Endodermal cell (in vitro differentiated cells): Measurements from ENCODE around the gene INTS1. TPM values are rescaled to one million over a fixed set of nuclear protein-coding genes. Genes with fewer than 3 reads are reported as not detected.

Source experiments
- DNase-seq: peaks from one replicate; pipeline ENCODE4 v3.0.0-alpha.2; 2017
- H3K27ac ChIP-seq: 2 replicates; pipeline ENCODE4 v1.5.1; 2013; ENCODE audit warnings: mild to moderate bottlenecking, low read depth, low read length, moderate library complexity
- H3K27me3 ChIP-seq: 2 replicates; pipeline ENCODE4 v1.6.1; 2013; ENCODE audit warnings: mild to moderate bottlenecking, low read length, moderate library complexity; ENCODE audit not compliant: insufficient read depth, control insufficient read depth, poor library complexity, severe bottlenecking
- H3K36me3 ChIP-seq: 2 replicates; pipeline ENCODE4 v1.7.0; 2013; ENCODE audit warnings: mild to moderate bottlenecking, low read length, moderate library complexity; ENCODE audit not compliant: control insufficient read depth, insufficient read depth
- H3K4me1 ChIP-seq: one replicate; pipeline ENCODE4 v1.7.0; 2013; ENCODE audit warnings: low read length; ENCODE audit not compliant: control insufficient read depth, insufficient read depth
- H3K4me3 ChIP-seq: 2 replicates; pipeline ENCODE4 v1.5.1; 2013; ENCODE audit warnings: mild to moderate bottlenecking, low read length, moderate library complexity
- H3K9ac ChIP-seq: 2 replicates; pipeline ENCODE4 v1.6.1; 2013; ENCODE audit warnings: mild to moderate bottlenecking, low read length, moderate library complexity; ENCODE audit not compliant: poor library complexity, severe bottlenecking; ENCODE audit errors: extremely low read depth
- H3K9me3 ChIP-seq: 2 replicates; pipeline ENCODE4 v1.6.1; 2013; ENCODE audit warnings: mild to moderate bottlenecking, low read length, moderate library complexity; ENCODE audit not compliant: control insufficient read depth
- H3K27ac Mint-ChIP-seq: 2 replicates; pipeline ENCODE4 v1.8.0; 2020; ENCODE audit warnings: mixed read lengths
- H3K27me3 Mint-ChIP-seq: 2 replicates; pipeline ENCODE4 v1.8.0; 2021; ENCODE audit warnings: mild to moderate bottlenecking, mixed read lengths; ENCODE audit not compliant: insufficient read depth
- H3K36me3 Mint-ChIP-seq: 2 replicates; pipeline ENCODE4 v1.8.0; 2020; ENCODE audit warnings: low read depth, mixed read lengths
- H3K4me1 Mint-ChIP-seq: 2 replicates; pipeline ENCODE4 v1.8.0; 2020; ENCODE audit warnings: mixed read lengths
- H3K4me3 Mint-ChIP-seq: 2 replicates; pipeline ENCODE4 v1.8.0; 2020; ENCODE audit warnings: mild to moderate bottlenecking, moderate library complexity, mixed read lengths
- H3K9me3 Mint-ChIP-seq: 2 replicates; pipeline ENCODE4 v1.8.0; 2020; ENCODE audit warnings: mild to moderate bottlenecking, mixed read lengths
- WGBS, 2 experiments: methylation state at CpG; one replicate each; pipeline versions ENCODE4 v1.1.5 to v1.1.7; 2013; ENCODE audit warnings: missing lambda C conversion rate in 2 of 2, mixed read lengths in 1 of 2; ENCODE audit not compliant: insufficient coverage in 1 of 2, insufficient read length in 1 of 2; 5-methylcytosine and 5-hydroxymethylcytosine counted together
- total RNA-seq, 2 donors: library from RNA; stranded (reverse); fragmentation: NEBNext Ultra II Directional in 1 of 2; extraction: Animal tissue kit (Norgen Biotek cat#: 25700) in 1 of 2; gene quantifications; 2 replicates in 1 of 2; 3 replicates in 1 of 2; pipeline ENCODE4 v1.2.1, GENCODE V29; 2021
- TF ChIP-seq, protein P1 (sequence below): fragments of 200-600 bp; sonication (generic); conservative IDR thresholded peaks from 2 replicates; pipeline ENCODE4 v1.5.0; 2021; ENCODE audit warnings: antibody characterized with exemption, mild to moderate bottlenecking

INTS1 gene
- total RNA-seq, 2 donors from 2014 or later = 145 to 178 TPM

DNA sequence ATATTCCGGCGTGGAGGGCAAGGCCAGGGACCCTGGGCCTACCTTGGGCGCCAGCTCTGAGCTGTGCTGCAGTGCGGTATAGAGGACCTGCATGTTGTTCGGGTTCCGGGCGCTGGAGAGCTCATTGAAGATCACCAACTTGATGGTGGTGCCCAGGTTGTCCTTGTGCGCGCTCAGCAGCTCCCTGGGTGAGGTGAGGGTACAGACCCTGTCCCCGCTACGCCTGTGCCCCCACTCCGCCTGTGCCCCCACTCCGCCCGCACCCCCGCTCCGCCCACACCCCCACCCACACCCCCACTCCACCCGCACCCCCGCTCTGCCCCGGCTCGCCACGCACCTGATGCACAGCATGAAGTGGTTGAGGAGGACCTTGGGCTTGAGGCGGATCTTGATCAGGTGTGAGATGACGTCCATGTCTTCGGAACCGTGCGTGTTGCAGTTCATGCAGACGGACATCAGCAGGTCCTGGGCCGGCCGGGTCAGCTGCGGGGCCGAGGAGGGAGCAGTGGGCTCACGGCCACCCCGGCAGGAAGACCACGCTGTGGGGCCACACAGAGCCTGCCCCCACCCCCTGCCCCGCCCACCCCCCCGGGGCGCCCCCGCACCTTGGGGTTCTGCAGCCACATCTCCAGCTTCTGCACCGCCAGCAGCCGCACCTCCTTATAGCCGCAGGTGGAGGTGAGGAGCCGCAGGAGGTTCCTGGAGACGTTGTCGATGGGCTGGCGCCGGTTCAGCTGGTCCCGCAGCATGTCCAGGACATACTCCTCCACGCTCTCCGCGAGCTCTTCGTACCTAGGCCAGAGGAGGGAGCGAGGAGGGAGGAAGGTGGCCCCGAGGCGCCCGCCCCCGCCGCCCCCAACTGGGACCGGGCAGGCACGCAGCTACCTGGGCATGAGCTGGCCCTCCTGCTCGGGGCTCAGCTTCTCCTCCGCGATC is 5.6 kb downstream of the INTS1 start:
- WGBS, 2 experiments = 95 to 98% methylated on average over 15 to 56 of the region's 62 CpGs
- Histone ChIP-seq H3K4me3 (no peak overlapping the region), H3K27me3 (no peaks in the 10 kb centered on the region), H3K27ac (no peak overlapping the region), H3K9ac (no peak overlapping the region), H3K9me3 (no peaks in the 10 kb centered on the region), H3K36me3 (peaks cover 30% of the 10 kb centered on the region), H3K4me1 (no peaks in the 10 kb centered on the region)
- no peak for DNase-seq
- Mint-ChIP-seq H3K4me3 (no peak overlapping the region), H3K4me1 (peaks cover 7% of the 10 kb centered on the region), H3K36me3 (peaks cover 40% of the 10 kb centered on the region), H3K9me3 (no peaks in the 10 kb centered on the region), H3K27me3 (no peaks in the 10 kb centered on the region), H3K27ac (no peak overlapping the region)
- TF ChIP-seq, protein P1, sequence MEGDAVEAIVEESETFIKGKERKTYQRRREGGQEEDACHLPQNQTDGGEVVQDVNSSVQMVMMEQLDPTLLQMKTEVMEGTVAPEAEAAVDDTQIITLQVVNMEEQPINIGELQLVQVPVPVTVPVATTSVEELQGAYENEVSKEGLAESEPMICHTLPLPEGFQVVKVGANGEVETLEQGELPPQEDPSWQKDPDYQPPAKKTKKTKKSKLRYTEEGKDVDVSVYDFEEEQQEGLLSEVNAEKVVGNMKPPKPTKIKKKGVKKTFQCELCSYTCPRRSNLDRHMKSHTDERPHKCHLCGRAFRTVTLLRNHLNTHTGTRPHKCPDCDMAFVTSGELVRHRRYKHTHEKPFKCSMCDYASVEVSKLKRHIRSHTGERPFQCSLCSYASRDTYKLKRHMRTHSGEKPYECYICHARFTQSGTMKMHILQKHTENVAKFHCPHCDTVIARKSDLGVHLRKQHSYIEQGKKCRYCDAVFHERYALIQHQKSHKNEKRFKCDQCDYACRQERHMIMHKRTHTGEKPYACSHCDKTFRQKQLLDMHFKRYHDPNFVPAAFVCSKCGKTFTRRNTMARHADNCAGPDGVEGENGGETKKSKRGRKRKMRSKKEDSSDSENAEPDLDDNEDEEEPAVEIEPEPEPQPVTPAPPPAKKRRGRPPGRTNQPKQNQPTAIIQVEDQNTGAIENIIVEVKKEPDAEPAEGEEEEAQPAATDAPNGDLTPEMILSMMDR = no peak

DNA sequence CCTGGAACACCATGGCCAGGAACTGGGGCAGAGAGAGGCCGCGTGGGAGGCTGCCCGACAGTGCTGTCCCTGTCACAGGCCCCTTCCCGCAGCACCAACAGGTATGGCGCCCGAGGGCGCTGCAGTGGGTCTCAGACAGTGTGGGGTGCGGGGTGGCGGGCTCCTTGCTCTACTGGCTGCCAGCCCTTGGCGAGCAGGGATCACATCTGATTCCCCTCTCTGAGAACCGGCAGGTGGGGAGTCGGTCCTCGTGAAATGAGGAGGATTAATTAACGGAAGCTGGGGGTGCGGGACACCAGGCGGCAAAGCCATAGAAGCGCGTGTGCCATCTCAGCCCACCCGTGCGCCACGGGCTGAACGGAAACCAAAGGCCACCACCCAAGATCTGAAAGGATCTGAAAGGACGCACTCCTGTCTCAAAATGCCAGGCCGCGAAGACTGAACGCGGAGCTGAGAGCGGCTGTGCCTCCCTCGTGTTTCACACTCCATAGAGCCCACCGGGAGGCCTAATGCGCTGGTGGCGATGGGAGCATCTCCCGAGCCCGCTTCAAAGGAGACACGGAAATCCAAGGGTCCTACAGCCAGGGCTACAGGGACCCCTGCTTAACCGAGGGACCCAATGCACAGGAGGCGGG is 6.8 kb downstream of the INTS1 start:
- Mint-ChIP-seq H3K27me3 (no peaks in the 10 kb centered on the region), H3K9me3 (no peaks in the 10 kb centered on the region), H3K27ac (no peak overlapping the region), H3K4me3 (no peak overlapping the region), H3K4me1 (no peaks in the 10 kb centered on the region), H3K36me3 (peaks cover 38% of the 10 kb centered on the region)
- Histone ChIP-seq H3K9me3 (no peaks in the 10 kb centered on the region), H3K4me3 (no peak overlapping the region), H3K27me3 (no peaks in the 10 kb centered on the region), H3K27ac (no peak overlapping the region), H3K4me1 (no peaks in the 10 kb centered on the region), H3K9ac (no peak overlapping the region), H3K36me3 (peaks cover 26% of the 10 kb centered on the region)
- WGBS, 2 experiments = 94 to 98% methylated on average over 25 to 37 of the region's 37 CpGs
- TF ChIP-seq, protein P1 = no peak
- DNase-seq = no peak

DNA sequence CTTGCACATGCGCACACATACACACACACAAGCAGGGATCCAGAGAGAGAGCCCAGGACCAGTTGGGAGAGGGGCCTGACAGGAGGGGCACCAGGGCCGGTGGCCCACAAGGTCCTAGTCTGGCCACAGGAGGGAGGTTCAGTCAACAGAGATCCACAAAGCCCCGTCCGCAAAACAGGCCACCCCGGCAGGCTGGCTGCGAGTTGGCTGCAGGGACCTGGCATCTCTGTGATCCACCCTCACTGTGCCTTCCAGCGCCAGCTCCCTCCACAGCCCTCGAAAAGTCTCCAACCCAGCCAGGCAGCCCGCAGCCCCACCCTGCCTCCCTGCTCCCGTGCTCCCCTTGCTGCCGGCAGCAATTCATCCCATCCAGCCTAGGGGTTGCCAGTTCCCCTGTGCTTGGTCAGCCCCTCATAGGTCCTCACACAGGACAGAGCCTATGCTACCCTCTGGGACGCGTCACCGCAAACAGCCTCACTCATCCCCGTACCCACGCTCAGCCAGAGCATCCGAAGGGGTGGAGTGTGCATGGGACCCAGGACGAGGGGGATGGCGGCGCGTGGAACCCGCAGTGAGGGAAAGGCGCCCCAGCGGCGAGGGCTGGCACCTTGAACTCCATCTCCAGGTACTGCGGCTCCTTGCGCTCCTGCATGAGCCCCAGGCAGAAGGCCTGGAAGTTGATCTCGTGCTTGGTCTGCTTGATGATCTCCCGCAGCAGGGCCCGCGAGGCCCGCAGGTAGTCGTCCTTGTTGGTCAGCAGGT is 7.5 kb downstream of the INTS1 start:
- H3K27ac Mint-ChIP-seq = no peak overlapping the region
- TF ChIP-seq, protein P1 = no peak

More for the DNA sequence above, 7.5 kb downstream of the INTS1 start:
- no peaks in the 10 kb centered on the region for H3K4me1 ChIP-seq
- H3K36me3 ChIP-seq = peaks cover 23% of the 10 kb centered on the region
- no peaks in the 10 kb centered on the region for H3K4me1 Mint-ChIP-seq
- no peak for DNase-seq
- H3K4me3 Mint-ChIP-seq = no peak overlapping the region
- no peak overlapping the region for H3K9ac ChIP-seq
- 94 to 95% methylated on average over 30 to 33 of the region's 33 CpGs for WGBS, 2 experiments
- peaks cover 39% of the 10 kb centered on the region for H3K36me3 Mint-ChIP-seq
- no peak overlapping the region for H3K4me3 ChIP-seq
- H3K9me3 Mint-ChIP-seq = no peaks in the 10 kb centered on the region
- H3K27me3 ChIP-seq = no peaks in the 10 kb centered on the region
- H3K27ac ChIP-seq = no peak overlapping the region
- no peaks in the 10 kb centered on the region for H3K9me3 ChIP-seq
- no peaks in the 10 kb centered on the region for H3K27me3 Mint-ChIP-seq
